Choroid plexus epithelial cell (primary cell): ENCODE data around the gene JMJD6.

Experiments
- DNase-seq: peaks from one replicate; pipeline ENCODE4 v3.0.0-alpha.2; 2010; ENCODE audit warnings: low read depth
- H3K4me3 ChIP-seq: 2 replicates; pipeline ENCODE4 v1.5.1; 2011; ENCODE audit warnings: low read depth, mild to moderate bottlenecking, control low read depth, low read length, moderate library complexity
- CTCF ChIP-seq: conservative IDR thresholded peaks from 2 replicates; pipeline ENCODE4 v1.5.1; 2011; ENCODE audit warnings: low read depth, mild to moderate bottlenecking, control low read depth, inconsistent platforms, low read length, moderate library complexity

JMJD6 gene

GRCh38 chr17:76706817-76707216 lies 19.6 kb downstream of the JMJD6 start:
- DNase-seq = no peak
- no peak for TF ChIP-seq CTCF
- H3K4me3 ChIP-seq = no peak overlapping the region

GRCh38 chr17:76704805-76705204 lies 21.6 kb downstream of the JMJD6 start:
- DNase-seq = no peak
- no peak overlapping the region for H3K4me3 ChIP-seq
- peak; percentile 23 for TF ChIP-seq CTCF

- no peak for DNase-seq
- TF ChIP-seq CTCF = no peak
- no peak overlapping the region for H3K4me3 ChIP-seq
Measured at GRCh38 chr17:76702941-76703637, 23.3 kb downstream of the JMJD6 start.

GRCh38 chr17:76702076-76702475 lies 24.3 kb downstream of the JMJD6 start:
- TF ChIP-seq CTCF = no peak
- DNase-seq = no peak
- H3K4me3 ChIP-seq = no peak overlapping the region

GRCh38 chr17:76701471-76701967 lies 24.9 kb downstream of the JMJD6 start:
- no peak for TF ChIP-seq CTCF
- no peak for DNase-seq
- no peak overlapping the region for H3K4me3 ChIP-seq

GRCh38 chr17:76700617-76701470 lies 25.6 kb downstream of the JMJD6 start:
- DNase-seq = peak; percentile 81
- peak overlapping the region; percentile 40 for H3K4me3 ChIP-seq
- TF ChIP-seq CTCF = no peak
